CD4-positive, alpha-beta T cell treated with Interleukin-15 for 4 hours (primary cell): ENCODE data around the gene DAB1.
"Not testable (repeated sequence)": the region's sequence is repeated elsewhere in the genome, so short reads cannot be mapped to it uniquely, and the experiment has no call there.

Source experiments
- DNase-seq: peaks from one replicate; pipeline ENCODE4 v3.0.0-alpha.2; 2020; ENCODE audit warnings: low spot score

The DAB1 gene

DNA sequence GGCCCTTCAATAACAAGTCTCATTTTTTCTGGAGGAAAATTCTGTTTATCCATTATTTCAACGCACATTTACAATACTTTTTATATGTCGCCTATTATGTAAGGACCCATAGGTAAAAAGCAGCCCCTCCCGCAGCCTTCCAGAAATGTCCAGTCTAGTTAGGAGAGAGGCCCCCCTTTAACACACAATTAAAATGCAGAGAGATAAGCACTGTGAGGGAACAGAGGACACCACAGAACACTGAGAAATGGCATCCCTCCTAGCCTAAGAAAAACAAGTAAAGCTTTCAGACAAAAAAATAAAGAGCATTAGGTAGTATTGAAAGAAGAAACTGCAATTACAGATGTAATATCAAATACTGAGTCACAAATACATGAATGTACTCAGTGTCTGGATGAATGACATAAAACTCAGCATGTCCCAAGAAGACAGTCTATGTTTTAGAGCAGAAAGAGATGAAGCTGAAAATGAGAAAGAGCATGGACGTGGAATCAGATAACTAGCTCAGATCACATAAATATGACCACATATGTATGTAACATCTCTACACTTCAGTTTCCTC lies 62.9 kb downstream of the DAB1 start:
- DNase-seq: no peak

DNA sequence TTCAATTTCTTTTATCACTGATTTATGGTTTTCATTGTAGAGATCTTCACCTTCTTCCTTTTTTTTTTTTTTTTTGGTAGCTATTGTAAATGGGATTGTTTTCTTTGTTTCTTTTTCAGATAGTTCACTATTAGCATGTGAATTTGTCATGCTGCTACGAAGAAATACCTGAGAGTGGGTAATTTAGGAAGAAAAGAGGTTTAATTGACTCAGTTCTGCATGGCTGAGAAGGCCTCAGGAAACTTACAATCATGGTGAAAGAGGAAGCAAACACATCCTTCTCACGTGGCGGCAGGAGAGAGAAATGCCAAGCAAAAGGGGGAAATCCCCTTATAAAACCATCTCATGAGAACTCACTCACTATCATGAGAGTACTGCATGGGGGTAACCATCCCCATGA lies 66.4 kb downstream of the DAB1 start:
- DNase-seq: no peak

DNA sequence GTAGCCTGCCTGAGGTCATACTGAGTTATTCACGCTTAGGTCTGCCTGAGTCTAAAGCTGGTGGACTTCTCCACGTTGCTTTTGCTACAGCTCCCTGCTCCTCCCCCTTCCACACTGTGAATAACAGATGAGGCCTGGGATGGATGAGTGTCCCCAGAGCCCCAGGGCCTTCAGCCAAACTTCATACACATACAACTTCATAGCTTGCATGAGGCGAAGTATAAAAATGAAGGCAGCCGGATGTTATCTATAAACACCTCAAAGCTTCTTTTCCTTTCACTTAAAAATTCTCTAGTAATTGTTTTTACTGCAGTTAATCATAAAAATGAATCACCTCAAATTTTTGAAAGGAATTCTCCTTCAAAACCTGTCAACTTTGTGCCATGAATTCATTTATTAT lies 70.2 kb downstream of the DAB1 start:
- no peak for DNase-seq

DNA sequence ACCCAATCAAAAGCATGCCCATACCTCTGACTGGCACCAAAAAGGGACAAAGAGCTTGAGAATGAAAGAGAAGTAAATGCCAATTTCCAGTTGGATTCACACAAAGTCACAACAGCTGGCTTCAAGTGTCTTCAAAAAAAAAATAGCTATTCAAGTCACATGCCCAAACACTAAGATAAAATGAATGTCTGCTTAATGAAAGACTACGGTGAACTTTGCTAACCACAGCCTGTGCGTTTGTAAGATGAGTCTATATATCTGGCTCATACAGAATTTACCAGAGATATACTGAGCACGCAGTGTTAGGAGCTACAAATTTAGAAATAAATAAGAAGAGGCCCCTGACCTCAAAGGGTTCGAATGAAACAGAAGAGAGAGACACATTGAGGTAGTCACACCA lies 73.2 kb downstream of the DAB1 start:
- no peak for DNase-seq

DNA sequence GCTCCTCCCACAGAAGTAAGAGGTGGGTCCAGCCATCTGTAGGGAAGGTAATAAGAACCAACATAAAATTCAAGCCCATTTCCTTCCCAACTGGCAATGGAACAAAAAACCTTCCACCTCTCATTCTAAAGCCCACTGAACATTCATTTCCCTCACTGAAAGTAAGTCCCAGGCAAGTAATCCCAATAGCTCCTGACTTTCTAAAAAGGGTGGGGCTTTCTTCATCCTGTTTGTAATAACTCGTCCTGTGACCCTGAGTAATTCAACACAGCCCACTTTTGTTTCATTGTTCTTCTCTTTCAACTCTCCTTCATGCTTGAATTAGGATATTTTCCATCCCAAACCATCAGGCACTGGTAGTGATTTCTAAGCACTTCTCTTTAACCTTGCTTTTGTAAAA lies 74.9 kb downstream of the DAB1 start:
- DNase-seq: no peak

DNA sequence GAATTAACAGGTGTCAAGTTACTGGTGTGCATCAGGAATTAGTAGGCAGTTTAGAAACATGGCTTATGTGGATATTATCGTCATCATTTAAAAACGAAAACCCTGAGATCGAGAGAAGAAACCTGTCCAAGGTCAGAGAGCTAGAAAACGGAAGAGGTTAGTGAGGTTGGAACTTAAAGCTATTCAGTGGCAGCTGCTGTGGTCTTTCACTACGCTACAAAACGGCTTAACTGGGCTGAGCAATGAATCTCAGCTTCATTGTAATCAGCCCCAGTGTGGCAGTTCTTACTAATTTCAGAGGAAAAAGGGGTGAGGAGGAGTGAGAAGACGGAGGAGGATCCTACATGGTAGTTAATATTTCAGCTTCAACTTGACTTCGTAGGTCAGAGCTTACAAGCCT lies 77.9 kb downstream of the DAB1 start:
- DNase-seq: no peak

DNA sequence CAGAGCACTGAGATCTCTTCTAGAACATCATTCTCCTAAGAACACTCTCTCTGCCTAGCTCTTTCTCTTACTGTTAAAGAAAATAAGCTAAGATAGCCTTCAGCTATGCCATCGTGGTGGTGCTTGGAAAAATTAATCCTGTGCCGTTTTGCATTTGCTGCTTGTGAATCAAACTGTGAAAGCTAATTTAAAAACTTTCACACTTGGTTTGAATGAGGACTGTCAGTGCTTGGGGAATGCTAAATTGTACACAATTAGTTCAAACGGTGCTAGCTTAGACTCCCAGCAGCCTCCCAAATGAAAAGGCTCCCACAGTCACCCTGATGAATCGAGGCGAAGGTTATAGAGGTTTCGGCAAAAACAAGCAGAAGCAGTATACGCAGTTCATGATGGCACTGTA lies 79.6 kb downstream of the DAB1 start:
- no peak for DNase-seq

DNA sequence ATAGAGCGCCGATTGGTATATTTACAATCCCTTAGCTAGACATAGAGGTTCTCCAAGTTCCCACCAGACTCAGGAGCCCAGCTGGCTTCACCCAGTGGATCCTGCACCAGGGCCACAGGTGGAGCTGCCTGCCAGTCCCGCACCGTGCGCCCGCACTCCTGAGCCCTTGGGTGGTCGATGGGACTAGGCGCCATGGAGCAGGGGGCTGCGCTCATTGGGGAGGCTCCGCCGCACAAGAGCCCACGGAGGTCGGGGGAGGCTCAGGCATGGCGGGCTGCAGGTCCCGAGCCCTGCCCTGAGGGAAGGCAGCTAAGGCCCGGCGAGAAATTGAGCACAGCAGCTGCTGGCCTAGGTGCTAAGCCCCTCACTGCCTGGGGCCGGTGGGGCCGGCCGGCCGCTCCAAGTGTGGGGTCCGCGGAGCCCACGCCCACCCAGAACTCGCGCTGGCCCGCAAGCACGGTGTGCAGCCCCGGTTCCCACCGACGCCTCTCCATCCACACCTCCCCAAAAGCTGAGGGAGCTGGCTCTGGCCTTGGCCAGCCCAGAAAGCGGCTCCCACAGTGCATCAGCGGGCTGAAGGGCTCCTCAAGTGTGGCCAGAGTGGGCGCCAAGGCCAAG lies 80.5 kb downstream of the DAB1 start:
- DNase-seq: not testable (repeated sequence)

DNA sequence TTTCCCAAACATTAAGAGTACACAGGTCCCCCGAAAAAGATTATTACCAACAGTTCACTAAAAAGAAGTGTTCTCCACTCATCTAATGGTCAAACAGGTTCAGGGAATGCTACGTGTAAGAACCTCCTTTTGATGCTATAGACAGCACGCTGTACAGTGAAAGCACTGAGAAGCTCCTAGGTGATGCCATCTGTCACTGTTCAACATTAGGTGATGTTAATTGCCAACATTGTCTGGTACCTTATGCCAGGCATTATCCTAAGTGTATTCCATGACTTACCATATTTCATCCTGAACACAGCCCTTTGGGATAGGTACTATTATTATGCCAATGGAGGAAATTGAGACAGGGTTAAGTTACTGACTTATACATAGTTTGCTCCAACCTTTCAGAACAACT lies 82.1 kb downstream of the DAB1 start:
- no peak for DNase-seq

DNA sequence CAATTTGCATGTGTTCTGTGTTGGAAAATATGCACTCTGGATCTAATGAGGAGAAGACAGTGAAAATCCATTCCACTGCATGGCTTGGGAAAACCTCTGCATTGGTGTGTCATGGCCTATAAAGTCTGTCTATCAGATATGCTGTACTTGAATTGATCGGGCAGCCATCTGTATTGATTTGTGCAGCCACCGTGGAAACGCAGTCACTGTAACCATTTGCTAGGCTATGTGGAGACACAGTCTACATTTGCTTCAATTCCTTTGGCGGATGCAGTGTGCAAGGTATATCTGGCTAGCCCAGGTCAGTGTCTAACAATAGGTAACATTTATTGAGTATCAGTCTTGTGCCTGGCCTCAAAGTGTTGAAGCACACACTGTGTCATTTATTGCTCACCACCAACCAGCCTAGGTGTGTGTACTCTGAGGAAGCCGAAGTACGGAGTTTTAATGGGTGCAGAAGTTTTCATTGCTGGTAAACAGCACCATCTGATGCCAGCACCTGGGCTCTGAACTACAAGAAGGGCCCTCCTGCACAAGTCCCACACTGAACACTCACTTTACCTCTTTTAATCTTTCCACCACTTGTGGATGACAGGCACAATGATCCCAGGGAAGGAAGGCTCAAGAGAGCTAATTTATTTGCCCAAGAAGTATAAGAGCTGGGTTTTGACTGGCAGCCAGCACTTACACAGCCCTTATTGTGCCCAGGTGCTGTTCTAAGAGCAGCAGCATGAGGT lies 83.4 kb downstream of the DAB1 start:
- no peak for DNase-seq

DNA sequence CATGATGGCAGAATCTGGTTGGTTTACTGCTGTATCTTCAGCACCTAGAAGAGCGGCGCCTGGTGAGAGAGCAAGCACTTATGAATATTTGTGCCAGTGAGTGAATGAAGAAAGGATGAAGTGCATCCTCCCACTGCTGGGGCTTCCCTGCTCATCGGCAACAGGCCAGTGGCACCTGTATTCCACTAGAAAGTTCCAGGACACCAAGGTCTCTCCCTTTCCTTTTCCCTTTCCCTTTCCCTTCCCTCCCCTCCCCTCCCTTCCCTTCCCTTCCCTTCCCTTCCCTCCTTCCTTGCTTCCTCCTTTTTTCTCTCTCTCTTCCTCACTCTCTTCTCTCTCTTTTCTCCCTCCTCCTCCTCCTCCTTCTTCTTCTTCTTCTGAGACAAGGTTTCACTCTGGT lies 86.2 kb downstream of the DAB1 start:
- no peak for DNase-seq

DNA sequence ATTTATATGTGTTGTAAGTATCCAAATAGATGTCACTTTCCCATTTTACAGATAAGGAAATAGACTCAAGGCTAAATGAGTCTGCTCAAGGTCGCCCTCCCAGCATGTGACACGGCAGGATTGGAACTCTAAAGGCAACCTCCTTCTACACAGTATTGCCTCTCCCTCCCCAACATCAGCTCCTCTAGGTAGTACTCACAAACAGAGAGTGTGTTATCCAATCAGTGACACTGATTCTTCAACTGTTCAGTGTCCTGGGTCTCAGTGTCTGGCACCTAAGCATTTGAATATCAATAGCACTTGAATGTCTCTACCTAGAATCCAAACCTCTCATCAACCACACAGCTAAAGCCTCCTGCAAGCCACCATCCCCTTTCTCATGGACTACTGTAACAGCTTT lies 87.1 kb downstream of the DAB1 start:
- no peak for DNase-seq

DNA sequence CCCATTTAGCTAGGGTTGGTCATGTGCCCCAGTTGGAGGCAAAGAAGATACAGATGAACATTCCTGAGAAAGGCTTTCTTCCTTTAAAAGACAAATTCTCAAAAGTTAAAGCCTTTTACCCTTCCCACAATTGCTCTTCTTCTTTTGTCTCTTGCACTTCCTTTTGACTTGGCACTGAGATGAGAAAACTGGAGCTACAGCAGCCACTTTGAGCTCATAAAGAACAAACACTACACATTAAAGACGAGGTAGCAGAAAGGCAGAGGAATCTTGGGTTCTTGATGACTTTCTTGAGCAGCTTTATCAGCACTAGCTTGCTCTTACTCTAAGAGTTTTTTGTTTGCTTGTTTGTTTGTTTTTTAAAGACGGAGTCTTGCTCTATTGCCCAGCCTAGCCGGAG lies 92.2 kb downstream of the DAB1 start:
- no peak for DNase-seq

DNA sequence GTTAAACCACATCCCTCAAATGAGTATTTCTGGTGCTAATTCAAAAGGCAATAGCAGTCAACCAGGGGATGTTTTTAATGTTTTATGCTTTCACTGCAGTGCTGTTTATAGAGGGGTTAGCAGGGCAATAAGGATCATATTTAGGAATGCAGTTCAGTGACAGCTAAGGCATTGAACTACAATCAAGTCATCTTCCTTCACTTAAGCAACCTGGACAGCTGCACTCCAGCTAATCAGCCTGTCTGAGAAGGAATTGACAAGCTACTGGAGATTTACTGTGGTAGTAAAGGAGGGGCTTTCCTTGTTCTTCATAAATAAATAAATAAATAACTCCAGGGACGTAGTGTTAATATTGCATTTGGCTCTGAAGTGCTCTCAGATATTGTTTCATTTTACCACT lies 93.9 kb downstream of the DAB1 start:
- DNase-seq: no peak

DNA sequence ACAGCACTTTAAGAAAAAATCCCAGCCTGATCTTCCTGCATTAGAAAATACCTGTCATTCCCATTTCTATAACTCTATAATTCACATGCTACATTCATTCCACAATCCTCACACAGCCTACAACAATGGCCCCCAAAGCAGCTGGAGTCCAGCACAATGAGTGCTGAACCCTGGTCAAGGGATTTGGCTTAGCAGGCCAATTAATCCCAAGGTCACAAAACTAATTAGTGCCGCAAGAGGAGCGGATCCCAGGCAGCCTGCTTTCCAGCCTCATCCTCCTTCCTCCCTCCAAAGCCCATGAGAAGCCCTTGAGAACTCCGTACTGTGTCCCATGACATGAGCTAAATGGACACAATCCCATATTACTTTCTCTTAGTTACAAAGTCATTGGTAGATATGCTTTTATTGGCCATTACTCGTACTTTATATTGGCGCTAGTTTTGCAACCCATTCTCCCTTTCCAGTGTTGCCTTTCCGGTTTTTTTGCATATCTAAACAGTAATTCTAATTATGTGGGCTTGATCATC lies 94.8 kb downstream of the DAB1 start:
- no peak for DNase-seq

DNA sequence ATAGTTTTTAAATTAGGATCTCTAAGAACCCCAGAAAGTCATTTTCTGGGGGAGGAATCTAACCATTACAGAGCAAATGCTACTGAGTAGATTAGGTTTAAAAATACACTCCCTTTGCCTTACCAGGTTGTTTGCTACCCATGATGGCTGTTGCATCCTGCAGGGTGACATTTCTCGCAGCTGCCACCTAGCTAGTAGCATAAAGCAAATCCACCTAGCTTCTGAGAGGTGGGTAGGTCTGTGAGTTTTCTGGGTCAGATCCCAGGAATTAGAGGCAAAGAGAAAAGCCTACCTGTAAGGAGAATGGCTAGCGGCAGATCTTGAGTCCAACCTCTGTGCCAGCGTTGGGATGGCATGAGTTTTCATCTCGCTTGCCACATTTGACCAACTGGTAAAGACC lies 95.9 kb downstream of the DAB1 start:
- DNase-seq: no peak

DNA sequence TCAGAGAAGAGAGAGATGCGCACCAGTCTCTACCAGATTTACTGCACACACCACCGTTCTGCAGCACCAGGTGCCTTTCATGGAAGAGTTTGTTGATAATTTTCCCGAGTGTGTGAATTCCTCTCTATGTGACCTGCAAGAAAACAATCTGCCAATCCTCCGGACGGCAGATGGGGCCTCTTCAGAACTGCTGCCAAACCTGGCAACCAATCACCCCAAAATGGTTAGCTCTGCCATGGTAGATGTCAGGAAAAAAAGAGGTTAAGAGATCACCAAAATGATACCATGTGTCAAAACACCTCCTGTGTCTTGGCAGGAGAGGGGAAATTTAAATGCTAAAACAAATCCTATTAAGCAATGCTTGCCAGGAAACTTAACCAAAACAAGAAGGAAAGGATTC lies 96.5 kb downstream of the DAB1 start:
- DNase-seq: no peak

DNA sequence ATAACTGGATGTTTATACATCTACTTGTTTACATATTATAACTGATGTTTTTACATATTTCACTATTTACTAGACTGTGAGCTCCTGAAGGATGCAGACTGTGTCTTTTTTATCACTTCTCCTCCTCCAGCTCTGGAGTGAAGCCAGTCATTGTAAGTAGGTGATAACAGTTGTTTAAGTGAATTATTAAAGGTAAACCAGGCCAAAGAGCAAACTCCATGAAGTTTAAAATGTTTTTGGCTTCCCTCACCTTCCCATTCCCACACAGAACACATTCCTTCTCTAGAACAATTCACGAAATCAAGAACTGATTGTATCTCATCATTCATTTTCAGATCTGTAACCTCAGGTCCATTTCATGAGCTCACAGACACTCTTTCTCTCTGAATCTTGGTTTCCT lies 98.3 kb downstream of the DAB1 start:
- no peak for DNase-seq

DNA sequence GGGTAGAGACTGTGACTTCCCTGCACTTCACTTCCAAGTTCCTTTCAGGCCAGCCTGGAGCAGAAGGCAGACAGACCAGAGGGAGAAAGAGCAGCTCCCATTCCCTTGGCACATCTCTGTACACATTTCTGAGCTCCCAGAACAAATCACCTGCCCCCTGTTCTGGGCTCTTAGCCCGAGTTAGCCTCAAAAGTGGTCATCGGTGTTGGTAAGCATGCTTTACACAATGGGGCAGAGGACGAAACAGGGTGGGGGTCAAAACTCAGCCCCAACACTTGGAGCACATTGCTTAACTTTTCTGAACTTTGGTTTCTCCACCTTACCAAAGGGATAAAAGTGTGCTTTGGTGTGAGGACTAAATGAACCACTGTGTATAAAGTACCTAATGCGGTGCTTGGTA lies 98.7 kb downstream of the DAB1 start:
- no peak for DNase-seq

DNA sequence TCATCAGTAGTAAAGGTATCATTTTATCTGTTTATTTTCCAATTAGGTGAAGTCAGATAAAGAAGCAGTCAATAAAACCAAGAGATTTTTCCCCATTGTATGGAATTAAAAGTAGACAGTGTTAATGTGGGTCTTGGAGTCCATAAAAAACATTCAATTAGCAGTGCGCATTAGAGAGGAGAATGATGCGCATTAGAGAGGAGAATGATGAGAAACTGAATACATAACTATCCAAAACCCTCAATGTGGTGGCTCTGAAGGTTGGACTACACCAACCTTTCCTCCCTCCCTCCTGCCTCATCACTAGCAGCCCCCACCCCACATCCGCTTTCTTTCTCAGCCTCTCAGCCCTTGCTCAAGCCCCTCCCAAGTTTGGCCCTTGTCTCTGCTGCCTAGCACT lies 99.5 kb downstream of the DAB1 start:
- DNase-seq: no peak

DNA sequence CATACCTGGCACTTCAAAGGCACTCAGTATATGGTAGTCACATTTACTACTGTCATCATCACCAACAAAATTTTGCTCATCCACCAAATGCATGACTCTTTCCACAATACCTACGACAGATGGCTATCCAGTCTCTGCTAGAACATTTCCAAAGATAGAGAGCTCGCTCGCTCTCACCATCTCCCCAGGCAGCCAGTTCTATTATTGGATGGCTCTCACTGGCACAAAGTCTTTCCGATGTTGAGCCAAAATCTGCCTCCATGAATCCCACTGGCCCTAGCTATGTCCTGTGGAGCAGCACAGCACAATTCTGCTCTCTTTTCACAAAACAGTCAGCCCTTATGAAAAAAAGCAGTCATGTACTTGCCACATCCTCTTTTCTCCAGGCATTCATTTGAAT lies 102.1 kb downstream of the DAB1 start:
- DNase-seq: no peak

DNA sequence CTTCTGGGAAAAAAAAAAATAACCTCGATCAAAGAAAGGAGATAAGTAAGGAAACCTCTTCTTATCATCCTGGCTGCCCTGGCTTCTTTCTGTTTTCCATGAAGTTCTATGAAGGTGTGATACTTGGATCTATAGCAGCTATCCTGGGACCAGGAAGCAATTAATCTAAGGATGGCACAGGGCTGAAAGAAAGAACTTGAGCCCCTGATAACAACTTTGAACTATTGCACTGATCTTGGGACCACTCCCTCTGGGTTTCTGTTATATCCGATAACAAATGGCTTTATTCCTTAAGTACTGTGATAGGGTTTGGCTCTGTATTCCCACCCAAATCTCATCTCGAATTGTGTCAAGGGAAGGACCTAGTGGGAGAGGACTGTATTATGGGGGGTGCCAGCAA lies 104.1 kb downstream of the DAB1 start:
- no peak for DNase-seq

DNA sequence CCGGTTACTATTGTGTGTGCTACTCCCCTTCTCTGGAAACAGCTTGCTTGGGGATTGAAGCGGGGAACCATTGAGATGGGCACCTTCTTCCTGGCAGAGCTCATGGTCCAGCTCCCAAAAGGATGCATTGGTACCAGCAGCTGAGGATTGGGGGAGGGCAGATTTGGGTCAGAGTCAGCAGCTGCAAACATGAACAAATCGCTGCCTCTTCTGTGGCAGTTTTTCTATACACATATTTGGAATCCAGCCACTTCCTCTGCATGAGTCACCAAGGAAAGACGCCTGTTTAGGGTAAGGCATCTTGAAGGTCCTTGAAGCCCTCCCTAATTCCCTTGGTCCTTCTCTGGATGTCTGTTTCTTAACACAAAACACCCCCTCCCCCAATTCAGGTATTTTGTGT lies 104.7 kb downstream of the DAB1 start:
- peak; percentile 6 for DNase-seq

DNA sequence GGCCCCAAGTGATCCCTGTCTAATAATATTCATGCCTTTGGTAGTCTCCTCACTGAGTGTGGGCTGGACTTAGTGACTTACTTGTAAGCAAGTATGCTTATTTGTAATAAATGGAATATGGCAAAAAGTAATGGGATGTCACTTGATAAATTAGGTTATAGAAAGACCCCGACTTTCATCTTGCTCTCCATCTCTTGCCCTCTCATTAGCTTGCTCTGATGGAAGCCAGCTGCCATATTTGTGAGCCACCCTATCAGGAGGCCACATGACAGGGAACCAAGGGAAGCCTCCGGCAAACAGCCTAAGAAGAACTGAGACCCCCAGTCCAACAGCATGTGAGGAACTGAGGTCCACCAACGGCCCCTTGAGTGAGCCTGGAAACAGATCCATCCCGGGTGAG lies 107.0 kb downstream of the DAB1 start:
- DNase-seq: no peak
